HG02885 (cell line): ENCODE measurements around the gene CLIP2.
"Not testable (repeated sequence)": the region's sequence is repeated elsewhere in the genome, so short reads cannot be mapped to it uniquely, and the experiment has no call there.

Experiments
- ATAC-seq: cut with Tn5 transposase; IDR thresholded peaks from one replicate; pipeline ENCODE4 v1.9.1; 2021; ENCODE audit warnings: mild to moderate bottlenecking; ENCODE audit not compliant: unreplicated experiment, poor library complexity

The CLIP2 gene

GRCh38 chr7:74364061-74364460 lies 74.9 kb downstream of the CLIP2 start:
- no peak for ATAC-seq

GRCh38 chr7:74365322-74366022 lies 76.3 kb downstream of the CLIP2 start:
- no peak for ATAC-seq

- ATAC-seq: no peak
These were observed 82.5 kb downstream of the CLIP2 start for GRCh38 chr7:74371381-74372341.

- no peak for ATAC-seq
These were observed 83.4 kb downstream of the CLIP2 start for GRCh38 chr7:74372511-74373111.

- ATAC-seq: no peak
These were observed 84.3 kb downstream of the CLIP2 start for GRCh38 chr7:74373536-74373935.

GRCh38 chr7:74375726-74376220 lies 86.6 kb downstream of the CLIP2 start:
- ATAC-seq: no peak

GRCh38 chr7:74376256-74377036 lies 87.2 kb downstream of the CLIP2 start:
- no peak for ATAC-seq

- ATAC-seq: no peak
These were observed 90.7 kb downstream of the CLIP2 start for GRCh38 chr7:74379938-74380337.

GRCh38 chr7:74380720-74381119 lies 91.5 kb downstream of the CLIP2 start:
- no peak for ATAC-seq

GRCh38 chr7:74384086-74384485 lies 94.9 kb downstream of the CLIP2 start:
- not testable (repeated sequence) for ATAC-seq

- ATAC-seq: not testable (repeated sequence)
These were observed 95.6 kb downstream of the CLIP2 start for GRCh38 chr7:74384854-74385253.

GRCh38 chr7:74387606-74388005 lies 98.4 kb downstream of the CLIP2 start:
- ATAC-seq: no peak

GRCh38 chr7:74388880-74389415 lies 99.7 kb downstream of the CLIP2 start:
- ATAC-seq: no peak

GRCh38 chr7:74393722-74394121 lies 104.5 kb downstream of the CLIP2 start:
- not testable (repeated sequence) for ATAC-seq

- ATAC-seq: not testable (repeated sequence)
These were observed 105.4 kb downstream of the CLIP2 start for GRCh38 chr7:74394601-74395000.

- no peak for ATAC-seq
These were observed 106.6 kb downstream of the CLIP2 start for GRCh38 chr7:74395745-74396311.

GRCh38 chr7:74396993-74397392 lies 107.8 kb downstream of the CLIP2 start:
- no peak for ATAC-seq

GRCh38 chr7:74398426-74398825 lies 109.2 kb downstream of the CLIP2 start:
- no peak for ATAC-seq

GRCh38 chr7:74399006-74399405 lies 109.8 kb downstream of the CLIP2 start:
- ATAC-seq: no peak
